SK-N-SH treated with all-trans-retinoic acid at 6 μM for 48 hours (cell line): Measurements from ENCODE around the gene ACBD6.

Experiments used
- ATAC-seq: fragments of 200-7000 bp; cut with Tn5 transposase; 3 replicates; pipeline ENCODE4 v1.9.1; 2020; ENCODE audit warnings: mild to moderate bottlenecking, moderate library complexity
- ARNTL ChIP-seq: fragments of 450-650 bp; formaldehyde crosslinking; IDR thresholded peaks from 2 replicates; pipeline ENCODE4 v1.5.0; 2020; ENCODE audit warnings: low read depth, mild to moderate bottlenecking, moderate library complexity, borderline replicate concordance
- BACH2 ChIP-seq: fragments of 250-450 bp; sonication (Bioruptor Pico); IDR thresholded peaks from 2 replicates; pipeline ENCODE4 v1.9.0; 2021; ENCODE audit warnings: mild to moderate bottlenecking, borderline replicate concordance
- CSDC2 ChIP-seq: fragments of 250-450 bp; sonication (Bioruptor Pico); IDR thresholded peaks from 2 replicates; pipeline ENCODE4 v1.5.0; 2020; ENCODE audit warnings: mild to moderate bottlenecking, moderate library complexity
- CSRNP3 ChIP-seq: fragments of 250-450 bp; sonication (Bioruptor Pico); IDR thresholded peaks from 2 replicates; pipeline ENCODE4 v1.5.1; 2021; ENCODE audit warnings: mild to moderate bottlenecking, moderate library complexity
- ESRRG ChIP-seq: fragments of 250-450 bp; sonication (Bioruptor Pico); IDR thresholded peaks from 2 replicates; pipeline ENCODE4 v1.6.1; 2021; ENCODE audit warnings: mild to moderate bottlenecking
- GLIS3 ChIP-seq: fragments of 250-450 bp; sonication (Bioruptor Pico); IDR thresholded peaks from 2 replicates; pipeline ENCODE4 v1.5.0; 2020; ENCODE audit warnings: mild to moderate bottlenecking, moderate library complexity
- ISL1 ChIP-seq: fragments of 250-450 bp; sonication (Bioruptor Pico); IDR thresholded peaks from 2 replicates; pipeline ENCODE4 v2.1.2; 2022; ENCODE audit warnings: mild to moderate bottlenecking, moderate library complexity
- OSR1 ChIP-seq: fragments of 250-450 bp; sonication (Bioruptor Pico); IDR thresholded peaks from 2 replicates; pipeline ENCODE4 v1.8.0; 2022; ENCODE audit warnings: moderate library complexity, mild to moderate bottlenecking, inconsistent platforms
- PATZ1 ChIP-seq: fragments of 250-450 bp; sonication (Bioruptor Pico); IDR thresholded peaks from 2 replicates; pipeline ENCODE4 v1.8.0; 2020; ENCODE audit warnings: mild to moderate bottlenecking, moderate library complexity, borderline replicate concordance
- PPARA ChIP-seq: fragments of 250-450 bp; sonication (Bioruptor Pico); IDR thresholded peaks from 2 replicates; pipeline ENCODE4 v1.5.0; 2020; ENCODE audit warnings: mild to moderate bottlenecking, borderline replicate concordance
- RARB ChIP-seq: fragments of 250-450 bp; sonication (Bioruptor Pico); IDR thresholded peaks from 2 replicates; pipeline ENCODE4 v1.8.0; 2021; ENCODE audit warnings: mild to moderate bottlenecking, moderate library complexity
- SNAI2 ChIP-seq: fragments of 250-450 bp; sonication (Bioruptor Pico); IDR thresholded peaks from 2 replicates; pipeline ENCODE4 v1.5.0; 2020; ENCODE audit warnings: mild to moderate bottlenecking, moderate library complexity
- TCF4 ChIP-seq: fragments of 250-450 bp; sonication (Bioruptor Pico); IDR thresholded peaks from 2 replicates; pipeline ENCODE4 v1.8.0; 2021; ENCODE audit warnings: mild to moderate bottlenecking, moderate library complexity, borderline replicate concordance
- TOX ChIP-seq: fragments of 250-450 bp; sonication (Bioruptor Pico); IDR thresholded peaks from 2 replicates; pipeline ENCODE4 v1.8.0; 2021; ENCODE audit warnings: mild to moderate bottlenecking, moderate library complexity, borderline replicate concordance
- TSHZ2 ChIP-seq: fragments of 250-450 bp; sonication (Bioruptor Pico); IDR thresholded peaks from 2 replicates; pipeline ENCODE4 v1.5.0; 2020; ENCODE audit warnings: mild to moderate bottlenecking, moderate library complexity
- ZC3H10 ChIP-seq: fragments of 250-450 bp; sonication (Bioruptor Pico); IDR thresholded peaks from 2 replicates; pipeline ENCODE4 v1.5.1; 2021; ENCODE audit warnings: mild to moderate bottlenecking, moderate library complexity
- ZFP3 ChIP-seq: fragments of 250-450 bp; sonication (Bioruptor Pico); IDR thresholded peaks from 2 replicates; pipeline ENCODE4 v1.5.0; 2020; ENCODE audit warnings: mild to moderate bottlenecking, moderate library complexity
- ZFP30 ChIP-seq: fragments of 450-650 bp; formaldehyde crosslinking; IDR thresholded peaks from 2 replicates; pipeline ENCODE4 v1.5.0; 2022; ENCODE audit warnings: mild to moderate bottlenecking, moderate library complexity
- ZNF565 ChIP-seq: fragments of 450-650 bp; formaldehyde crosslinking; conservative IDR thresholded peaks from 2 replicates; pipeline ENCODE4 v1.5.0; 2020; ENCODE audit warnings: low read depth, mild to moderate bottlenecking, moderate library complexity
- ZNF70 ChIP-seq: fragments of 450-650 bp; formaldehyde crosslinking; IDR thresholded peaks from 2 replicates; pipeline ENCODE4 v1.5.0; 2020; ENCODE audit warnings: mild to moderate bottlenecking, moderate library complexity
- ZNF8 ChIP-seq: fragments of 450-650 bp; formaldehyde crosslinking; IDR thresholded peaks from 2 replicates; pipeline ENCODE4 v1.5.0; 2020; ENCODE audit warnings: mild to moderate bottlenecking, moderate library complexity
- TF ChIP-seq, protein P1 (sequence below): fragments of 250-450 bp; sonication (Bioruptor Pico); IDR thresholded peaks from 2 replicates; pipeline ENCODE4 v1.8.0; 2021; ENCODE audit warnings: low read depth, mild to moderate bottlenecking, moderate library complexity, borderline replicate concordance
- TF ChIP-seq, protein P2 (sequence below): fragments of 250-450 bp; sonication (Bioruptor Pico); IDR thresholded peaks from 2 replicates; pipeline ENCODE4 v1.5.1; 2020; ENCODE audit warnings: low read depth, mild to moderate bottlenecking, moderate library complexity

Gene ACBD6

DNA sequence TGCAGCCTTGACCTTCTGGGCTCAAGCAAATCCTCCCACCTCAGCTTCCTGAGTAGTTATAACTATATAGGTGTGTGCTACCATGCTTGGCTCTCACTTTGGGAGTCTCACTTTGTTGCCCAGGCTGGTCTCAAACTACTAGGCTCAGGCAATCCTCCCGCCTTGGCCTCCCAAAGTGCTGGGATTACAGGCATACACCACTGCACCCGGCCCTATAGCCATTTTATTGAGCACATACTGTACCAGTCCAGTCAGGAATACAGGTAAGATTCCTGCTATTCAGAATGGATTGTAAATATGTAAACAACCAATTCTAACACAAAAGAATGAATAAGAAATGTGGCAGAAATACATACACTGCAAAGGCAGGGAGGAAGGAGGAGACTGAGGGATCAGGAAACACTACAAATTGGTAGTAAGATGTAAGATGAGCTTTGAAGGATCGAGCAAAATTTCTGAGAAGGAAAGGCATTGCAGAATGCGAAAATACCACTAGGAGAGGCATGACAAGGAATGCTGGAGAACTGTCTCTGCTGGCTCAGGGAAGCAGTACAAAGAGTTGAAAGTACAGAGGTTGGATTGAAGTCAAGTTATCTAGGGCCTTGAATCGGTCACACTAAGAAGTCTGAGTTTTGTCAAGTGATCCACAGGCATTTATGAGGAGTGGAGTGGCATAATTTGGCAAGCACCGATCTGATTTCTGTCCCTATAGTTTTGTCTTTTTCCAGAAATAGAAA is 211.9 kb downstream of the ACBD6 start:
- TF ChIP-seq BACH2 (CRISPR knock-in tag) (no peak), ZFP30 (CRISPR knock-in tag) (no peak), CSRNP3 (no peak), ZC3H10 (no peak), ZNF565 (CRISPR knock-in tag) (no peak), ARNTL (CRISPR knock-in tag) (no peak), SNAI2 (no peak), TCF4 (no peak), ISL1 (CRISPR knock-in tag) (no peak), CSDC2 (CRISPR knock-in tag) (no peak), TOX (CRISPR knock-in tag) (no peak), ZNF8 (CRISPR knock-in tag) (no peak), GLIS3 (CRISPR knock-in tag) (no peak)
- TF ChIP-seq, protein P1, sequence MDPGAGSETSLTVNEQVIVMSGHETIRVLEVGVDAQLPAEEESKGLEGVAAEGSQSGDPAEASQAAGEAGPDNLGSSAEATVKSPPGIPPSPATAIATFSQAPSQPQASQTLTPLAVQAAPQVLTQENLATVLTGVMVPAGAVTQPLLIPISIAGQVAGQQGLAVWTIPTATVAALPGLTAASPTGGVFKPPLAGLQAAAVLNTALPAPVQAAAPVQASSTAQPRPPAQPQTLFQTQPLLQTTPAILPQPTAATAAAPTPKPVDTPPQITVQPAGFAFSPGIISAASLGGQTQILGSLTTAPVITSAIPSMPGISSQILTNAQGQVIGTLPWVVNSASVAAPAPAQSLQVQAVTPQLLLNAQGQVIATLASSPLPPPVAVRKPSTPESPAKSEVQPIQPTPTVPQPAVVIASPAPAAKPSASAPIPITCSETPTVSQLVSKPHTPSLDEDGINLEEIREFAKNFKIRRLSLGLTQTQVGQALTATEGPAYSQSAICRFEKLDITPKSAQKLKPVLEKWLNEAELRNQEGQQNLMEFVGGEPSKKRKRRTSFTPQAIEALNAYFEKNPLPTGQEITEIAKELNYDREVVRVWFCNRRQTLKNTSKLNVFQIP (CRISPR knock-in tag) = no peak
- TF ChIP-seq, all 23 proteins: peak for 0
- no peak for ATAC-seq

GRCh38 chr1:180288940-180289339 is 213.4 kb downstream of the ACBD6 start:
- no peak for ATAC-seq
- TF ChIP-seq TSHZ2 (CRISPR knock-in tag) = no peak
- no peak for TF ChIP-seq ZFP3 (CRISPR knock-in tag)
- TF ChIP-seq OSR1 = no peak
- no peak for TF ChIP-seq RARB (CRISPR knock-in tag)

DNA sequence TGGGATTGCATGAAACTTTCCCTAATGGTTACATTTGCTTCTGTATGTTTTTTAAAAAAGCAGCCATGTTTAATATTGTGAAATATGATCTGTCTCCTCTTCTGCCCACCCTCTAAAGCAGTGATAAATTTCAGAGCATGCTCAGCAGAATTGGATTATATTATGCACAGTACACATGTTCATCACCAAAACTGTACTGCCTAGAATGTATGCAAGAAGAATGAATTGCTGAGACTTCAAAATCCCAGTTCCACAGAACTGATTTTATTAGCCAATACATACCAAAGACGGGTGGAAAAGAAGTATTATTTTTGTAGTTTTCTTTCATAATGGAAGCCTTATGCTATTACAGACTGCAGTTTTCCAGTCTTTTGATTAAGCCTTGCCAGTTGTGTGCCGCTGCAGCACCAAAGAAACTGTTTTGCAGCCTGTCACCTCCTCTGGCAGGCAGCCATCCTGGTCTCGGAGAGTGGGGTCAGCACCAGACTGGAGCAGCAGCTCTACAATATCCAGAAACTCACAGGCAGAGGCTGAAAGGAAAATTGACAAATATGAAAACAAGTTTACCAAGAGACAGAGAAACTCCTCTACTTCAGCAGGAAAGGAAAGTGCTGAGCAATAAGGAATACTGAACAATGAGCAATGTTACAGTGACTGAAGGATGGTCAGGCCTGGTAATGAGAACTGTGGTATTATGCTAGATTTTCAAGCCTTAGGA is 214.2 kb downstream of the ACBD6 start:
- no peak; the same call in 2 of the 3 replicates for ATAC-seq
- TF ChIP-seq RARB (CRISPR knock-in tag) (no peak), ZNF8 (CRISPR knock-in tag) (no peak), SNAI2 (no peak), ISL1 (CRISPR knock-in tag) (no peak), ZNF565 (CRISPR knock-in tag) (no peak), GLIS3 (CRISPR knock-in tag) (no peak), ZNF70 (CRISPR knock-in tag) (no peak), TSHZ2 (CRISPR knock-in tag) (no peak), PPARA (CRISPR knock-in tag) (no peak), TCF4 (no peak), ESRRG (CRISPR knock-in tag) (no peak), ZFP3 (CRISPR knock-in tag) (no peak), PATZ1 (CRISPR knock-in tag) (no peak), OSR1 (no peak)
- TF ChIP-seq, protein P2, sequence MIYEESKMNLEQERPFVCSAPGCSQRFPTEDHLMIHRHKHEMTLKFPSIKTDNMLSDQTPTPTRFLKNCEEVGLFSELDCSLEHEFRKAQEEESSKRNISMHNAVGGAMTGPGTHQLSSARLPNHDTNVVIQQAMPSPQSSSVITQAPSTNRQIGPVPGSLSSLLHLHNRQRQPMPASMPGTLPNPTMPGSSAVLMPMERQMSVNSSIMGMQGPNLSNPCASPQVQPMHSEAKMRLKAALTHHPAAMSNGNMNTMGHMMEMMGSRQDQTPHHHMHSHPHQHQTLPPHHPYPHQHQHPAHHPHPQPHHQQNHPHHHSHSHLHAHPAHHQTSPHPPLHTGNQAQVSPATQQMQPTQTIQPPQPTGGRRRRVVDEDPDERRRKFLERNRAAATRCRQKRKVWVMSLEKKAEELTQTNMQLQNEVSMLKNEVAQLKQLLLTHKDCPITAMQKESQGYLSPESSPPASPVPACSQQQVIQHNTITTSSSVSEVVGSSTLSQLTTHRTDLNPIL = no peak
- TF ChIP-seq, protein P1 (CRISPR knock-in tag) = no peak
